Heart left ventricle (tissue), 16 donors: Measurements from ENCODE around the gene DLG1. TPM values are rescaled to one million over a fixed set of nuclear protein-coding genes. Genes with fewer than 3 reads are reported as not detected.

Experiments
- ATAC-seq, 4 donors: fragments of 200-7000 bp; cut with Tn5 transposase; one replicate each; pipeline ENCODE4 v1.9.1; 2020 to 2022; ENCODE audit warnings: moderate library complexity in 4 of 4, mild to moderate bottlenecking in 3 of 4, moderate number of reproducible peaks in 1 of 4
- DNase-seq, 5 donors: peaks; one replicate each; pipeline ENCODE4 v3.0.0-alpha.2; 2020
- H3K27ac ChIP-seq, 12 donors: fragments of 200-600 bp; sonication (generic) in 4 of 12; one replicate each; pipeline versions ENCODE4 v1.5.0 to v1.8.0; 2016 to 2022; ENCODE audit warnings: mild to moderate bottlenecking in 2 of 12
- H3K27me3 ChIP-seq, 9 donors: fragments of 200-600 bp; sonication (generic) in 2 of 9; one replicate each; pipeline versions ENCODE4 v1.5.1 to v1.8.0; 2016 to 2022; ENCODE audit warnings: mild to moderate bottlenecking in 3 of 9
- H3K36me3 ChIP-seq, 9 donors: fragments of 200-600 bp; sonication (generic) in 2 of 9; one replicate each; pipeline versions ENCODE4 v1.5.0 to v1.8.0; 2018 to 2022; ENCODE audit warnings: mild to moderate bottlenecking in 2 of 9
- H3K4me1 ChIP-seq, 12 donors: fragments of 200-600 bp; sonication (generic) in 4 of 12; one replicate each; pipeline versions ENCODE4 v1.5.0 to v1.8.0; 2016 to 2022; ENCODE audit warnings: mild to moderate bottlenecking in 3 of 12
- H3K4me3 ChIP-seq, 12 donors: fragments of 200-600 bp; sonication (generic) in 4 of 12; one replicate each; pipeline versions ENCODE4 v1.5.0 to v1.8.0; 2017 to 2022; ENCODE audit warnings: mild to moderate bottlenecking in 9 of 12, moderate library complexity in 4 of 12
- H3K9me3 ChIP-seq, 12 donors: fragments of 200-600 bp; sonication (generic) in 4 of 12; one replicate each; pipeline versions ENCODE4 v1.5.0 to v1.8.0; 2016 to 2022; ENCODE audit warnings: mild to moderate bottlenecking in 1 of 12
- POLR2A ChIP-seq, 2 donors: fragments of 450-650 bp; IDR thresholded peaks; one replicate each; pipeline ENCODE4 v1.6.1; 2017; ENCODE audit warnings: antibody characterized with exemption in 2 of 2, mild to moderate bottlenecking in 2 of 2, moderate library complexity in 2 of 2
- WGBS, 4 donors: extraction: QIAGEN DNeasy Blood & Tissue Kit in 2 of 4; methylation state at CpG; one replicate each; pipeline versions ENCODE4 v1.1.5 to v1.1.7; 2013 to 2018; 5-methylcytosine and 5-hydroxymethylcytosine counted together
- intact Hi-C, 10 donors: fragments of 100-400 bp; cut with DNase I; formaldehyde crosslinking; loops; one replicate each; pipeline versions ENCODE4 v1.11.1 to v1.14.2; 2022
- polyA plus RNA-seq, 2 donors: library from polyadenylated mRNA; stranded (reverse); fragments of 200-250 nt; gene quantifications; one replicate each; pipeline ENCODE4 v1.2.3, GENCODE V29; 2013
- total RNA-seq, 9 donors: library from RNA; depleted of rRNA in 2 of 9; stranded (reverse); fragments of >200 nt in 2 of 9; fragmentation: NEBNext Ultra II Directional in 3 of 9; extraction: Animal tissue kit (Norgen Biotek cat#: 25700) in 3 of 9; gene quantifications; one replicate each; pipeline versions ENCODE4 v1.1.0 to v1.2.4, GENCODE V29; 2016 to 2023
- TF ChIP-seq, protein P1 (sequence below), 12 donors: fragments of 200-600 bp; sonication (generic) in 4 of 12; IDR thresholded peaks; one replicate each; pipeline versions ENCODE4 v1.5.0 to v1.8.0; 2018 to 2022; ENCODE audit warnings: antibody characterized with exemption in 12 of 12, mild to moderate bottlenecking in 5 of 12
- donor health status: ischemic (EF 13 %, LVEDD 7.1; RV severe dilation, severe dysfunction).
- donor health status: healthy with polysubstance abuse.
- donor health status: DM: no; HTN: yes; CAD: no.
- donor health status: DM: no; HTN: no; CAD: no.
- donor health status: ischemic (EF 25% LVEDD 6.9; RV normal size, moderate dysfunction).
- donor health status: ischemic (EF 25% LVEDD 5.7; RV mildly dilated, moderate dysfunction).
- donor health status: healthy.
- donor health status: DM: yes; HTN: yes; CAD: no.
- donor health status: ischemic (EF 35%, LVEDD 5.7; RV mildly dilated, moderate dysfunction).
- donor health status: nonischemic (EF 11% LVEDD 7.7; RV severe dilation, severe dysfunction).
- donor health status: DM: yes; HTN: yes; CAD: no.
- donor health status: PGD.
- donor health status: ischemic (EF 29% LVEDD 5.4; RV normal size, mild dysfunction).
- donor health status: nonischemic (EF 23%, LVEDD 6.1; RV moderate dilation, normal function).

DLG1 gene
- total and polyA plus RNA-seq, 11 donors = 17.4 to 151 (median 63.6) TPM

DNA sequence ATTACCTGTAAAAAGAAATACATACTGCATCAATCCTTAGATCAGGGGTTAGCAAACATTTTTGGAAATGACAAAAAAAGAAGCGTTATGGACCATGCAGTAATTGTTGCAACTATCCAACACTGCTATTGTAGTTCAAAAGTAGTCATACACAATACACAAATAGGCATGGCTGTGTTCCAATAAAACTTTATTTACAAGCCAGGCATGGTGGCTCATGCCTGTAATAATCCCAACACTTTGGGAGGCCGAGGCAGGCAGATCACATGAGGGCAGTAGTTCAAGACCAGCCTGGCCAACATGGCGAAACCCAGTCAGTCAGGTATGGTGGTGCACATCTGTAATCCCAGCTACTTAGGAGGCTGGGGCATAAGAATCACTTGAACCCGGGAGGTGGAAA, 124.8 kb downstream of the DLG1 start:
- DNase-seq (no peak), ATAC-seq (no peak)
- no peaks in the 10 kb centered on the region for H3K27me3 ChIP-seq
- H3K36me3 ChIP-seq = no peaks in the 10 kb centered on the region
- TF ChIP-seq, protein P1, sequence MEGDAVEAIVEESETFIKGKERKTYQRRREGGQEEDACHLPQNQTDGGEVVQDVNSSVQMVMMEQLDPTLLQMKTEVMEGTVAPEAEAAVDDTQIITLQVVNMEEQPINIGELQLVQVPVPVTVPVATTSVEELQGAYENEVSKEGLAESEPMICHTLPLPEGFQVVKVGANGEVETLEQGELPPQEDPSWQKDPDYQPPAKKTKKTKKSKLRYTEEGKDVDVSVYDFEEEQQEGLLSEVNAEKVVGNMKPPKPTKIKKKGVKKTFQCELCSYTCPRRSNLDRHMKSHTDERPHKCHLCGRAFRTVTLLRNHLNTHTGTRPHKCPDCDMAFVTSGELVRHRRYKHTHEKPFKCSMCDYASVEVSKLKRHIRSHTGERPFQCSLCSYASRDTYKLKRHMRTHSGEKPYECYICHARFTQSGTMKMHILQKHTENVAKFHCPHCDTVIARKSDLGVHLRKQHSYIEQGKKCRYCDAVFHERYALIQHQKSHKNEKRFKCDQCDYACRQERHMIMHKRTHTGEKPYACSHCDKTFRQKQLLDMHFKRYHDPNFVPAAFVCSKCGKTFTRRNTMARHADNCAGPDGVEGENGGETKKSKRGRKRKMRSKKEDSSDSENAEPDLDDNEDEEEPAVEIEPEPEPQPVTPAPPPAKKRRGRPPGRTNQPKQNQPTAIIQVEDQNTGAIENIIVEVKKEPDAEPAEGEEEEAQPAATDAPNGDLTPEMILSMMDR (IDR thresholded peaks at IDR 0.05) = no peak
- TF ChIP-seq POLR2A (IDR thresholded peaks at IDR 0.05) = no peak
- 95 to 100% (median 98%) methylated on average over 4 of the region's 4 CpGs for WGBS, 4 donors
- no peaks in the 10 kb centered on the region for H3K9me3 ChIP-seq
- intact Hi-C loops = no loop called here
- peaks cover 0 to 9% (median 0%) of the 10 kb centered on the region in 12 donors for H3K4me1 ChIP-seq
- H3K4me3 ChIP-seq = no peak overlapping the region
- H3K27ac ChIP-seq = no peak overlapping the region

DNA sequence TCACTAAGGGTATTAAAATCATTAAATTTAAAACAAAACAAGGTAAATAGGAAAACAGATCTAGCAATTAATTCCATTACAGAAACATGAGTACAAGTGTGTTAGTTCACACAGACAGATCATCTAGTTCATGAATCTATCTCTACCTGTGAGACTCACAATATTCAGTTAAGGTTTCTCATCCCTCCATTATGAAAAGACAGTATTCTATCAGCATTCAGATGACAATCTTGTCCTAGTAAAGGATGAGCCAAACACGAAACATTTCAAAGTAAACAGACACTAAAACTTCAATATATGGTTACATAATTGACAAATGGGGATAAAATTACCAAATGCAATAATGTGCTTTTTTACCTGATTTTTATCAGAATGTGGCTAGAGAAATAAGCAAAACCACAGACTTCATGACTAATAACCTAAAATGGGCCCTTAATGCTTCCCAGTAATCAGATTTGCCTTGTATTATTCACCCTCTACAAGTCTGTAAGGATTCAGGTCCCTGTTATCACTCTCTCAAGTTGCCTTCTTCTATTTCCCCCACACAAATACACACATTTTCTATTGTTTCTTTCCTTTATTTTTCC, 126.8 kb downstream of the DLG1 start:
- Histone ChIP-seq H3K9me3 (no peaks in the 10 kb centered on the region), H3K27me3 (no peaks in the 10 kb centered on the region), H3K4me1 (peaks cover 0 to 11% (median 0%) of the 10 kb centered on the region in 12 donors), H3K4me3 (no peak overlapping the region), H3K27ac (no peak overlapping the region), H3K36me3 (no peaks in the 10 kb centered on the region)
- DNase-seq (no peak), ATAC-seq (no peak)
- TF ChIP-seq POLR2A (IDR thresholded peaks at IDR 0.05) = no peak
- TF ChIP-seq, protein P1 (IDR thresholded peaks at IDR 0.05) = no peak
- intact Hi-C loops = no loop called here
- WGBS, 4 donors = 47 to 77% (median 54%) methylated on average over 1 of the region's 1 CpG

DNA sequence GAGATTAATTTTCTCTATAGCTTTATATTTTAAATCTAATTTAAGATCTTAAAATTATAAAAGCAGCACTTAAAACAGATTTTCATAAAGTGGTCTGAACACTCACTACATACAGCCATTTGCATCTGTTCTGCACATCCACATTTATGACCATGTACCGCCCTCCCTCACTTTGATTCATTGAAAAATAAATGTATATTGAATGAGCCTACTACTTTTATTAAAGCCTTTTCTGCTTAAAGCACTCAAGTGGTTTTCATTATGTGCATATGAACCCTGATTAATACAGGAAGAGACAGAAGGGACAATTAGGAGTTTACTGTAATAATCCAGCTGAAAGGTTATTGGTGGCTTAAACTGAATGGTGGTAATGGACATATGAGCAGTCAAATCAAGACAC, 129.4 kb downstream of the DLG1 start:
- TF ChIP-seq POLR2A (IDR thresholded peaks at IDR 0.05) = no peak
- TF ChIP-seq, protein P1 (IDR thresholded peaks at IDR 0.05) = no peak
- no peak overlapping the region for H3K4me3 ChIP-seq
- no peak for DNase-seq
- no peaks in the 10 kb centered on the region for H3K27me3 ChIP-seq
- no peak overlapping the region for H3K27ac ChIP-seq
- H3K36me3 ChIP-seq = no peaks in the 10 kb centered on the region
- no peaks in the 10 kb centered on the region for H3K9me3 ChIP-seq
- intact Hi-C loops = no loop called here
- 95 to 100% (median 97%) methylated on average over 1 of the region's 1 CpG for WGBS, 4 donors
- H3K4me1 ChIP-seq = peaks cover 0 to 11% (median 0%) of the 10 kb centered on the region in 12 donors
- ATAC-seq = no peak

DNA sequence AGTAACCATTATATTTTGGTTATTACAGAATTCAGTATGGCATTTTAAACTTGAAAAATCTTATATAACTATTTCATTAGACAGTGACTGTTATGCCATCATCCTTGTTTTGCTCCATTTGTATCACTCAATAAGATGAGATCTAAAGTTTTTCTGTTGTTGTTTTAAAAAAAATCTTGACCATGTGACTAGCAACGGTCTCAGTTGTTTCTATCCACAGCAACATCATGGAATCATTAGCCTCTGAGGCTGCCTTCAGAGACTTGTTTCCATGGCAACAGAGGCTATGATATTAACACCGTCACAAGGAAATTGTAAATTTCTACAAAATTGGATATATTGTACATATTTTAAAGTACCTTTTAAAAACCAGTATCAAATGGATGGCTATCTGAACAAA, 129.8 kb downstream of the DLG1 start:
- Histone ChIP-seq H3K27ac (no peak overlapping the region), H3K36me3 (no peaks in the 10 kb centered on the region), H3K27me3 (no peaks in the 10 kb centered on the region), H3K4me1 (peaks cover 0 to 11% (median 0%) of the 10 kb centered on the region in 12 donors), H3K4me3 (no peak overlapping the region), H3K9me3 (no peaks in the 10 kb centered on the region)
- no peak for TF ChIP-seq POLR2A (IDR thresholded peaks at IDR 0.05)
- TF ChIP-seq, protein P1 (IDR thresholded peaks at IDR 0.05) = no peak
- ATAC-seq (no peak), DNase-seq (no peak)
- whole genome bisulfite sequencing, 4 donors = 59 to 73% (median 66%) methylated on average over 2 of the region's 2 CpGs
- intact Hi-C loops = no loop called here
